ENCODE results near the gene GSDME. TPM values are rescaled to one million over a fixed set of nuclear protein-coding genes. Genes with fewer than 3 reads are reported as not detected.

Gene GSDME
- total and polyA plus RNA-seq, 9 donors = 14.3 to 37.0 (median 29.2) TPM

GRCh38 chr7:24793982-24794648, 36.9 kb upstream of the GSDME start:
- TF ChIP-seq POLR2A (IDR thresholded peaks at IDR 0.05) (no peak), CTCF (IDR thresholded peaks at IDR 0.05) (no peak), EP300 (IDR thresholded peaks at IDR 0.05) (no peak)
- Histone ChIP-seq H3K9me3 (no peaks in the 10 kb centered on the region), H3K4me3 (no peak overlapping the region), H3K36me3 (no peaks in the 10 kb centered on the region), H3K27me3 (no peaks in the 10 kb centered on the region), H3K27ac (no peak overlapping the region), H3K4me1 (ENCODE audit: insufficient read depth) (no peaks in the 10 kb centered on the region)
- intact Hi-C loops (cut with DNase I) = no loop called here
- no peak for DNase-seq
- 74 to 82% (median 77%) methylated on average over 9 of the region's 9 CpGs for WGBS, 3 donors

GRCh38 chr7:24788961-24789576, 31.8 kb upstream of the GSDME start:
- TF ChIP-seq POLR2A (IDR thresholded peaks at IDR 0.05) (no peak), EP300 (IDR thresholded peaks at IDR 0.05) (no peak), CTCF (IDR thresholded peaks at IDR 0.05) (no peak)
- H3K36me3 ChIP-seq = no peaks in the 10 kb centered on the region
- no peak overlapping the region for H3K4me3 ChIP-seq
- WGBS, 3 donors = 95 to 96% (median 96%) methylated on average over 10 of the region's 10 CpGs
- H3K27me3 ChIP-seq = no peaks in the 10 kb centered on the region
- H3K27ac ChIP-seq = no peak overlapping the region
- no peaks in the 10 kb centered on the region for H3K9me3 ChIP-seq
- intact Hi-C loops (cut with DNase I) = no loop called here
- H3K4me1 ChIP-seq (ENCODE audit: insufficient read depth) = no peaks in the 10 kb centered on the region
- no peak for DNase-seq

- Histone ChIP-seq H3K4me1 (ENCODE audit: insufficient read depth) (no peaks in the 10 kb centered on the region), H3K4me3 (no peak overlapping the region), H3K27ac (no peak overlapping the region), H3K9me3 (no peaks in the 10 kb centered on the region), H3K27me3 (no peaks in the 10 kb centered on the region), H3K36me3 (no peaks in the 10 kb centered on the region)
- 93 to 96% (median 93%) methylated on average over 9 of the region's 9 CpGs for WGBS, 3 donors
- no peak for DNase-seq
- no peak for TF ChIP-seq CTCF (IDR thresholded peaks at IDR 0.05)
- TF ChIP-seq POLR2A (IDR thresholded peaks at IDR 0.05) = no peak
- TF ChIP-seq EP300 (IDR thresholded peaks at IDR 0.05) = no peak
- intact Hi-C loops (cut with DNase I) = no loop called here
These were observed 30.8 kb upstream of the GSDME start for GRCh38 chr7:24788075-24788474.

GRCh38 chr7:24786941-24787340, 29.7 kb upstream of the GSDME start:
- no peak for TF ChIP-seq POLR2A (IDR thresholded peaks at IDR 0.05)
- TF ChIP-seq EP300 (IDR thresholded peaks at IDR 0.05) = no peak
- TF ChIP-seq CTCF (IDR thresholded peaks at IDR 0.05) = no peak
- intact Hi-C loops (cut with DNase I) = no loop called here
- Histone ChIP-seq H3K4me1 (ENCODE audit: insufficient read depth) (no peaks in the 10 kb centered on the region), H3K27me3 (no peaks in the 10 kb centered on the region), H3K36me3 (no peaks in the 10 kb centered on the region), H3K4me3 (no peak overlapping the region), H3K9me3 (no peaks in the 10 kb centered on the region), H3K27ac (no peak overlapping the region)
- WGBS, 3 donors = 72 to 85% (median 80%) methylated on average over 5 of the region's 5 CpGs
- DNase-seq = no peak
